ENCODE measurements around the gene FHIT.

The FHIT gene

GRCh38 chr3:60754617-60755016 lies 496.6 kb downstream of the FHIT start:
- DNase-seq: no peak

- DNase-seq: no peak
These were observed 498.4 kb downstream of the FHIT start for GRCh38 chr3:60752809-60753208.

DNA sequence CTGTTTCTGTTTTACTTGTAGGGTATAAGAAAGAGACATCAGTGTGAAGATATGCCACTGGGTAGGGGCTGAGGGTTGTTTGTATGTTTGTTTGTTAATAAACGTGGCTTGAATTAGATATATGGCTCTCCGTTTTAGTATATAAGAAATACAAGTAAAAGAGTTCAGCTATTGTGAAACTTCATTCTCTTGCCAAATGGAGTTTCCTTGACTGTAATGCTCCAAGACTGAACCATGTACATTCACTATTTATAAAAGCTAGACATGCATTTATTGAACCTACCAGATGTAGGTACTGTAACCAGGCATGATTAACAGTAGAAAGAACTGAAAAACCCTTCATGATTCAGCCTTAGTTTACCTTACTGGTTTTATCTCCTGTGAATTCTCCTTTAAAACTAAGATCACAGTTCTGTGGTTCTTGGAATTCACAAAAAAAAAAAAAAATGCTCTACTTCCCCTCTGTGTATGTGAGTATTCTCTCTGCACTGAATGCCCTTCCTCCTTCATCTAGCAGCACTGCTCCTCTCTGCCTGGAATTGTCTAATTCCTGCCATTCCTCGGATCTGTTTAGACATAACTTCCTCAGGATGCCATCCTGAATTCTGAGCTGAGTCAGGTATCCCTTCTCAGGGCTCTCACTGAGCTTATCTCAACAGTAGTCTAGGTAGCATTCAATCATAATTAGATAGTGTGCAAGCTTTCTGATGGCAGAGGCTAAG lies 504.4 kb downstream of the FHIT start:
- no peak for DNase-seq

- DNase-seq: no peak
These were observed 505.1 kb downstream of the FHIT start for GRCh38 chr3:60746043-60746638.

- DNase-seq: no peak
These were observed 507.6 kb downstream of the FHIT start for GRCh38 chr3:60743631-60744164.

DNA sequence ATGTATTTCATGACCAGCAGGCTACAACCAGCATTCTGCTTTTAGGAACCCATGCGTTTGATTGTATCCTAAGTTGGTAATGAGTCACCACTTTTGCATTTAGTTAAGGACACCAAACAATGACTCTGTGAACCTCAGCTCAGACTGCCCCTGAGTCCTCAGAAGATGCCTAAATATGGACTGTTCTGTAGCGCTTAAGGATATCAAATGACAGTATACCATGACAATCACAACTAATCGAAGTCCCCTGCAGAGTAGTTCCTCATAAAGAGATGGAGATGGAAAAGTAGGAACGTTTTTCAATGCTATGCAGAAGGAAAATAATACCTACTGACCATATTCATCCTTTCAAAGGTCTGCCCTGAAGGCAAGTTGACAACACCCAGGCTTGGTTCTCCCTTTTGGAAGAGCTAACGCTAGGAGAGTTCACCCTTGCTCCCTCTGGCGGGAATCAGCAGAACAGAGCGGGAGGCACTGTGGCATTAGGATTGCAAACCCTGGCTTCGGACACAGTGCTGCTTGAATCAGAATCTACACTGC lies 508.6 kb downstream of the FHIT start:
- no peak for DNase-seq

GRCh38 chr3:60737633-60738399 lies 513.4 kb downstream of the FHIT start:
- no peak for DNase-seq

DNA sequence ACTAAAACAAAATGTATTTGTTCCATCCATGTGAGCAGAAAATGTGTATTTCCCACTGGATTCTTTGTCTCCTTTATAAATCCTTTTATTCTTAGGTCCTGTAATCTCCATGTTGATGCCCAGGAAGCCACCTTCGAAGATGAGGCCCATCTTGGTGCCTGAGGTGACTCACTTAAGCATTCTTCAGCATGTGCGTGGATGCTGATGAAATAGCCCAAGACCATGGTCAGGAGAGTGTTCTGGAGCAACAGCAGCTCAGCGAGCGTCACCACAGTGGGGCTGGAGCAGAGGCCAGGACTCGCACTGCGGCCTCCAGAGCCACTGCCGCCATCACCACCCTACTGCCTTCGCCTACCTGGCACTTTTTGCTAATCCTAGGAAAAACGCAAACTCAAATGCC lies 520.9 kb downstream of the FHIT start:
- no peak for DNase-seq

DNA sequence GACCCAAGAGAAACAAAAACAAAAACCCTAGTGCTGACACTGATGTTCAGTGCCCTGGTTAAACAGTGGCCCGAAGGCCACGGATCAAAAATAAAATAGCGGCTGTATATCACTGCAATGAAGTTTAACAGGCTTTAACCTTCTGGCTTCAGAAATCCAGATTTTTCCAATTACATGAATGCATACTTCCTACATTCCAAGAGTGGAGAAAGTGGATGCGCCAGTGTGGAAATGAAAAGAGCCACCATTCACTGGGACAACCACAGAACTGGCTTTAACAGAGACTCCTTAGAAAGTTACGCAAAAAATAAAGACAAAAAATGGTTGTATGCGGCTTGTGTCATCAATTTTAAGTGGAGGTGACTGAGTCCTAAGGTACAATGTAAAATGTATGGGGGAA lies 522.2 kb downstream of the FHIT start:
- no peak for DNase-seq

DNA sequence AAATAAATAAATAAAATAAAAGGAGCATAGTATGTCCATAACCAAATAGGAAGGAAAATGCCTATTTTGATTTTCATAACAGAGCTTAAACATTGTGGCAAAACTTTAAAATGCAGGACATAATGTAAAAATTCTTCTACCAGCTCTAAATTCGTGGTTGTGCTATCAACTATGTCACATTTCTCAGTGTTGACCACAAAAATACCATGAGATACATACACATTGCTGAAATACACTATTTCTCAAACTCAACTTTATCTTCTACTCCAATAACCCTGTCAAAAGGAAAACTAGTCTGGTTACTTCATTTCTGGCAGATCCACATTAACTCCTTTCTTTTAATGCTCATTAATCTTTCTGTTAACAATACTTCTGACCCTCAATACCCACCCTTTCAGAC lies 523.2 kb downstream of the FHIT start:
- DNase-seq: no peak

DNA sequence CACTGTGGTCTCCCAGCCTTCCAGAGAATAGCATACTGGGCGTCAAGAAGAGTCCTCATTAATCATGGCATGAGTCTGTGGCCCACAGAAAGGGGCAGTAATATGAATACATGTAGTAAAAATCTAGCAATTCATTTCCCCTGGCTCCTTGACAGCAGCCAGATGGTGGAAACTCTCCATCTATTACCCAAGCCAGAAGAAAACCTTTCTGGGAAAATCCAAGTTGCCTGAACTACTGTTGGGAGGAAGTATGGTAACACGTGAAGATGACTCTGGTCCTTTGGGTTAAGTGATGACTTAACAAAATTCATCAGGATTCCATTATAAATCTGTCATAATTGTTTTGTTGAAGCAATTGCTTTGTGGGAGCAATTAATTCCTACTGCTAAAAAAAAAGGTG lies 530.5 kb downstream of the FHIT start:
- no peak for DNase-seq

GRCh38 chr3:60716573-60716972 lies 534.7 kb downstream of the FHIT start:
- no peak for DNase-seq

DNA sequence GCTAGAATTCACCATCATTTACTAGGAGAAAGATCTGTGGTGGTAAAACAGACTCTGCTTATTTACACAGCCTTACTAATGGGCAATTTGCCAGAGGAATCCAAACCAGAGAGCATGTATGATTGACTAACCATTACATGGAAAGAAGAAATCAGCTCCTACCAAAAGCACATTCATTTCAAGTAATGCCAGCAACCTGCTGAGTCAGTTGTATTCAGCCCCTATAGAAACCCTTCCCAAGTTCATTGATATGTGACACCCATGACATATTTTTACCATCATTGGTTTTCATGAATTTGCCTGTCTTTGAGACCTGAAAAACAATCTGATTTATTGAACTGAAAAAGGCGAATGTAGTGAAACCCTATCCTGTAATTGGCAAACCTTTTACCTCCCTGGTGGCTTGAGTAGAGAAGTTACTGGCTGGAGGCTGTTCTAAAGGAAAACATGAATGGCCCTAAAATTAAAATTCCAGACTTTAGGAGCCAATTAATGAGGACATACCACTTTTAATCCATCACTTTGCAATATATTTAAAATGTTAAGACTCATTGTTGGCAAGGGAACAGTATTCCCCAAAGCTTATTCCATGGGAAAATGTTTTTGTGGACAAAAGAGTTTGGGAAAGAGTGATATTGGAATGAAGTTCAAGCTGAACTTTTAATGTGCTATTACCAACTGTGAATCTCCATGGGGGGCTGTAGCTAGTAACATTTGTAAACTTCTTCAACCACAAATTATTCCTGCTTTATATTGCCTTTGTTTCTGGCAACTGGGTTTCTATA lies 542.9 kb downstream of the FHIT start:
- peak; percentile 46 for DNase-seq

- DNase-seq: no peak
These were observed 543.7 kb downstream of the FHIT start for GRCh38 chr3:60707452-60708020.

- DNase-seq: peak; percentile 7
These were observed 547.1 kb downstream of the FHIT start for GRCh38 chr3:60703956-60704736.

- DNase-seq: no peak
These were observed 548.2 kb downstream of the FHIT start for GRCh38 chr3:60703008-60703407.

DNA sequence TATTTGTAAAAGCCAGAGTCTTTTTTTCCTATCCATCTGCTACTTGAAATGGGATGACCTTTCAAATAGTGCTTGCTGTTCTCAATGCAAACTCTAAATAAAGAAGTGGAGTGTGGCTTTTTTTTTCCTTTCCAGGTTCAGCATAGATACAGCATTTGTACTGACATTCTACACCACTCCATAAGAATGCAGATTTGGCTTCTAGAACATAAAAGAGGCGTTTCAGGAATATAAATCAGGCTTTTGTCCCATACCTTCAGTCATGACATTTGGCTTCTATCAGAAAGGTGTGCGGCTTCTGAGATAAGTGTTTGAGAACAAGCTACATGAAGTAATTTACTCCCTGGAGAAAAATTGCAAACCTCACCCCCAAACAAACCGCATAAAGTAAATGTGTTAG lies 553.1 kb downstream of the FHIT start:
- DNase-seq: no peak

DNA sequence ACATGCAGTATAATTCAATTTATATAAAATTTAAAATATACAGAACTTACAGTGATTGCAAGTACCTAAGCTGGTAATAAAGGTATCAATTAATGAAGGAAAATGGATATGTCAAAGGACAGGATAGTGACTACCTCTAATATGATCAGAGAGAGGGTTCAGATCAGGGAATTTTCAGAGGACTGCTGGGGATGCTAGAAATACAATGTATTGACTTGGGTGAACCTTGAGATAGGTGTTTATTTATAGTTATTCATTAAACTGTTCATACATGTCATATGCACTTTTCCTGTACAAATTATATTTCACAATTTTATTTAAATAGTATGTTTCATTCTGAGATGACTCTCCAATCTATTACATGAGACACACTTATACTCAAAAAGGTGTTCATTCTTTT lies 554.1 kb downstream of the FHIT start:
- DNase-seq: no peak

DNA sequence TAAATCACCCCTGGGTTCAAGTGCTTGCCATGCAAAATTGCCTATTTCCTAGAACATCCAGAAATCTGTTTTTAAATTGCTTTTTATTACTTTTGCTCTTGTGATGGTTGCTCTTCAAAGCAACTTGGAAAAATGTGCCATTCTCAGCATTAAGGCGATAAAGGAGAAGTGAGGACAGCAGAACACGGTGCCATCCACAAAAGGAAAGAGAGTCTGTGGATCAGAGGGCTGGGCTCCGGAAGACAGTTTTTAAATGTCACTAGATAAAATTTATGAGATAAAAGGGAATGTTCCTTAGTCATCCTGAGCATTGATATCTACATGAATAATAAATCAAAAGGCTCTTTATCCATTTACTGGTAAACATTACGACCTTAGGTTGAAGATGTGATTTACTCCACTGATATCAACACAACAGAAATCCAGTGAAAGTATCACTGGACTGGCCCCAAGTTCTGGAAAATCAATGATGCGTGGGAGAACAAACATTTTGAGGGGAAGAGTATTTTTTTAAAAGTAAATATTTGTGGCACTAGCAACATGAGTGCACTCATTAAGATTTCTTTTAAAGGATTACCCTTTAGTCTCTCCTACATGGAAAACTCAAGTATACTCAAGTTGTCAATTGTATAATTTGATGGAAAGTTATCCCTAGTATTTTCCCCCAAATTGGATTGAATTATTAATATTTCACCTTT lies 554.7 kb downstream of the FHIT start:
- DNase-seq: no peak

GRCh38 chr3:60675424-60675823 lies 575.8 kb downstream of the FHIT start:
- DNase-seq: no peak

- no peak for DNase-seq
These were observed 576.4 kb downstream of the FHIT start for GRCh38 chr3:60674870-60675269.

All from NCI-H1694 (cell line).